ENCODE results near the gene FAM110C.
"Not testable (repeated sequence)": the region's sequence is repeated elsewhere in the genome, so short reads cannot be mapped to it uniquely, and the experiment has no call there.

Gene FAM110C

GRCh38 chr2:46471-47345, at the start of gene FAM110C:
TSS of gene FAM110C (minus strand) at chr2:46505. CDS start at chr2:46385, 120 bp downstream.
- DNase-seq (ENCODE audit: low spot score) = peak; percentile 41

- DNase-seq (ENCODE audit: low spot score) = no peak
These were observed 46.0 kb upstream of the FAM110C start for GRCh38 chr2:92326-92725.

GRCh38 chr2:90645-91312, 44.5 kb upstream of the FAM110C start:
- DNase-seq (ENCODE audit: low spot score) = no peak

GRCh38 chr2:85761-86160, 39.5 kb upstream of the FAM110C start:
- no peak for DNase-seq (ENCODE audit: low spot score)

GRCh38 chr2:84121-84520, 37.8 kb upstream of the FAM110C start:
- no peak for DNase-seq (ENCODE audit: low spot score)

GRCh38 chr2:80971-81736, 34.8 kb upstream of the FAM110C start:
- no peak for DNase-seq (ENCODE audit: low spot score)

- no peak for DNase-seq (ENCODE audit: low spot score)
These were observed 34.1 kb upstream of the FAM110C start for GRCh38 chr2:80378-80777.

GRCh38 chr2:71309-72035, 25.2 kb upstream of the FAM110C start:
- no peak for DNase-seq (ENCODE audit: low spot score)

- no peak for DNase-seq (ENCODE audit: low spot score)
These were observed 23.4 kb upstream of the FAM110C start for GRCh38 chr2:69366-70344.

- not testable (repeated sequence) for DNase-seq (ENCODE audit: low spot score)
These were observed 22.3 kb upstream of the FAM110C start for GRCh38 chr2:68637-69036.

- no peak for DNase-seq (ENCODE audit: low spot score)
These were observed 20.5 kb upstream of the FAM110C start for GRCh38 chr2:66853-67252.

- DNase-seq (ENCODE audit: low spot score) = no peak
These were observed 18.8 kb upstream of the FAM110C start for GRCh38 chr2:65121-65520.

- DNase-seq (ENCODE audit: low spot score) = no peak
These were observed 9.5 kb upstream of the FAM110C start for GRCh38 chr2:55587-56448.

- DNase-seq (ENCODE audit: low spot score) = no peak
These were observed 5.3 kb upstream of the FAM110C start for GRCh38 chr2:51613-52012.

- no peak for DNase-seq (ENCODE audit: low spot score)
These were observed 1.4 kb upstream of the FAM110C start for GRCh38 chr2:47737-48136.

- no peak for DNase-seq (ENCODE audit: low spot score)
These were observed 1.0 kb upstream of the FAM110C start for GRCh38 chr2:47346-47725.

- DNase-seq (ENCODE audit: low spot score) = no peak
These were observed 204 bp downstream of the FAM110C start for GRCh38 chr2:46131-46470.

GRCh38 chr2:45342-46130, 769 bp downstream of the FAM110C start:
- no peak for DNase-seq (ENCODE audit: low spot score)

GRCh38 chr2:44748-45341, 1.5 kb downstream of the FAM110C start:
- no peak for DNase-seq (ENCODE audit: low spot score)
